K562 (cell line): ENCODE data around the gene L3MBTL3. TPM values are rescaled to one million over a fixed set of nuclear protein-coding genes. Genes with fewer than 3 reads are reported as not detected.

Experiments
- ATAC-seq: fragments of 200-7000 bp; cut with Tn5 transposase; 3 replicates; pipeline ENCODE4 v1.9.1; 2020; ENCODE audit warnings: moderate library complexity
- BruUV-seq: library from RNA; stranded (reverse); fragments of 400-500 nt; replicated peaks from 2 replicates; lab custom pipeline; 2021; lab: Mats Ljungman, UMichigan
- CTCF ChIA-PET: fragments of 300-600 bp; formaldehyde crosslinking; extraction: SDS; loops from one replicate; lab custom pipeline; 2021; ENCODE audit warnings: low intra/inter-chr PET ratio; lab: Yijun Ruan, JAX
- POLR2A ChIA-PET: fragments of 300-600, 350-650 bp; sonication (Branson Sonifier 250); formaldehyde crosslinking; extraction: SDS; loops from one replicate; lab custom pipeline; 2021; ENCODE audit warnings: antibody characterized with exemption, inconsistent platforms; lab: Yijun Ruan, JAX
- DNase-seq, 4 experiments: peaks; one replicate each; pipeline versions ENCODE4 v3.0.0 to v3.0.0-alpha.2; 2011 to 2018; ENCODE audit warnings: low spot score in 3 of 4, mixed read lengths in 3 of 4; ENCODE audit errors: extremely low read depth in 1 of 4
- FAIRE-seq: peaks from 2 replicates; lab custom pipeline; 2011; peaks lifted over from hg19 to GRCh38; lab: Jason Lieb, UNC
- H2AFZ ChIP-seq: 2 replicates; pipeline ENCODE4 v1.6.0; 2011; ENCODE audit warnings: low read depth, low read length, control low read depth, inconsistent platforms
- H3K27ac ChIP-seq: fragments of 200-600 bp; 3 replicates; pipeline ENCODE4 v1.8.0; 2011; ENCODE audit warnings: low read depth, mild to moderate bottlenecking, control low read depth, inconsistent platforms, low read length, moderate library complexity, mixed read lengths; ENCODE audit errors: extremely low read depth
- H3K27me3 ChIP-seq, 2 experiments: fragments of 300-600 bp in 1 of 2; 2 replicates in 1 of 2; 3 replicates in 1 of 2; pipeline versions ENCODE4 v1.6.0 to v1.8.0; 2011; ENCODE audit warnings: inconsistent platforms in 2 of 2, low read length in 2 of 2, mild to moderate bottlenecking in 1 of 2, mixed read lengths in 1 of 2, moderate library complexity in 1 of 2; ENCODE audit not compliant: control insufficient read depth in 2 of 2, insufficient read depth in 2 of 2
- H3K36me3 ChIP-seq: fragments of 300-600 bp; 3 replicates; pipeline ENCODE4 v1.8.0; 2011; ENCODE audit warnings: mild to moderate bottlenecking, low read length, inconsistent platforms; ENCODE audit not compliant: control insufficient read depth, insufficient read depth
- H3K4me1 ChIP-seq, 2 experiments: fragments of 200-600 bp in 1 of 2; replicated peaks in 1 of 2; 2 replicates in 1 of 2; 3 replicates in 1 of 2; pipeline versions ENCODE4 v1.5.1 to v1.8.0; 2011; ENCODE audit warnings: inconsistent platforms in 2 of 2, low read length in 2 of 2, mild to moderate bottlenecking in 1 of 2, mixed read lengths in 1 of 2, moderate library complexity in 1 of 2; ENCODE audit not compliant: control insufficient read depth in 2 of 2, insufficient read depth in 2 of 2
- H3K4me2 ChIP-seq: 2 replicates; pipeline ENCODE4 v1.6.1; 2011; ENCODE audit warnings: low read length, control low read depth, inconsistent platforms, mixed read lengths; ENCODE audit not compliant: insufficient read depth
- H3K4me3 ChIP-seq: fragments of 200-600 bp; sonication (generic), shearing (Covaris generic); 2 replicates; pipeline ENCODE4 v1.5.1; 2016; ENCODE audit warnings: control low read depth, inconsistent platforms
- H3K79me2 ChIP-seq: fragments of 200-600 bp; 3 replicates; pipeline ENCODE4 v1.8.0; 2011; ENCODE audit warnings: low read length, inconsistent platforms; ENCODE audit not compliant: control insufficient read depth, insufficient read depth
- H3K9ac ChIP-seq, 2 experiments: 2 replicates each; pipeline versions ENCODE4 v1.6.0 to v1.6.1; 2011; ENCODE audit warnings: low read depth in 2 of 2, low read length in 2 of 2, control low read depth in 1 of 2, inconsistent platforms in 1 of 2, mild to moderate bottlenecking in 1 of 2, mixed read lengths in 1 of 2; ENCODE audit not compliant: insufficient read depth in 1 of 2
- H3K9me1 ChIP-seq: one replicate; pipeline ENCODE4 v1.6.0; 2011; ENCODE audit warnings: inconsistent platforms, mild to moderate bottlenecking, low read length, moderate library complexity; ENCODE audit not compliant: control insufficient read depth, insufficient read depth
- H3K9me3 ChIP-seq: replicated peaks from 2 replicates; pipeline ENCODE4 v1.5.1; 2011; ENCODE audit warnings: low read depth, low read length, inconsistent platforms; ENCODE audit not compliant: control insufficient read depth, insufficient read depth
- H4K20me1 ChIP-seq: replicated peaks from 2 replicates; pipeline ENCODE4 v1.6.1; 2011; ENCODE audit warnings: low read length, inconsistent platforms, mixed read lengths; ENCODE audit not compliant: control insufficient read depth, insufficient read depth
- E2F3 ChIP-seq: fragments of 250-450 bp; sonication (Bioruptor Pico); IDR thresholded peaks from 2 replicates; pipeline ENCODE4 v1.4.0; 2020; ENCODE audit warnings: mild to moderate bottlenecking
- E2F8 ChIP-seq: fragments of 450-650 bp; IDR thresholded peaks from 2 replicates; pipeline ENCODE4 v1.7.1; 2018; ENCODE audit warnings: mild to moderate bottlenecking, low read depth; ENCODE audit not compliant: partially characterized antibody
- ESRRA ChIP-seq: fragments of 450-650 bp; IDR thresholded peaks from 2 replicates; pipeline ENCODE4 v1.6.1; 2014; ENCODE audit warnings: low read depth, mild to moderate bottlenecking, moderate library complexity, borderline replicate concordance
- FOSL1 ChIP-seq: fragments of 200-800 bp; sonication (Bioruptor generic); conservative IDR thresholded peaks from 2 replicates; pipeline ENCODE4 v1.6.1; 2016; ENCODE audit warnings: missing genetic modification characterization, missing compliant biosample characterization
- HNRNPK ChIP-seq: fragments of 200-400 bp; formaldehyde crosslinking; IDR thresholded peaks from one replicate; pipeline ENCODE4 v1.6.1; 2018; ENCODE audit warnings: mild to moderate bottlenecking, low read depth, low read length; ENCODE audit not compliant: poor library complexity, severe bottlenecking
- KLF10 ChIP-seq: fragments of 250-450 bp; sonication (Bioruptor Pico); IDR thresholded peaks from 2 replicates; pipeline ENCODE4 v1.6.1; 2021; ENCODE audit warnings: matching md5 sums
- LCOR ChIP-seq: sonication (generic); formaldehyde crosslinking; IDR thresholded peaks from 2 replicates; pipeline ENCODE4 v1.8.0; 2022; ENCODE audit warnings: mild to moderate bottlenecking, missing genetic modification reagents
- MAFG ChIP-seq: fragments of 450-650 bp; conservative IDR thresholded peaks from 2 replicates; pipeline ENCODE4 v1.6.1; 2016; ENCODE audit warnings: missing genetic modification characterization, missing compliant biosample characterization
- PTTG1 ChIP-seq: fragments of 450-650 bp; IDR thresholded peaks from 2 replicates; pipeline ENCODE4 v1.6.1; 2016; ENCODE audit warnings: low read depth, mild to moderate bottlenecking, missing genetic modification characterization, missing compliant biosample characterization
- TBL1XR1 ChIP-seq, 2 experiments: IDR thresholded peaks; 2 replicates each; pipeline ENCODE4 v1.6.1; 2012; ENCODE audit warnings: improper control_type of control experiment in 2 of 2, low read length in 2 of 2, mild to moderate bottlenecking in 1 of 2
- ZFP91 ChIP-seq: sonication (generic); formaldehyde crosslinking; IDR thresholded peaks from 2 replicates; pipeline ENCODE4 v1.8.0; 2022; ENCODE audit warnings: mild to moderate bottlenecking, missing genetic modification reagents
- ZNF384 ChIP-seq: IDR thresholded peaks from 2 replicates; pipeline ENCODE4 v1.6.1; 2012; ENCODE audit warnings: low read depth, low read length, improper control_type of control experiment
- WGBS: fragments of 100-300 bp; shearing (Covaris generic); methylation state at CpG from one replicate; pipeline ENCODE4 v1.1.6; 2016; ENCODE audit warnings: low coverage, mixed read lengths; ENCODE audit not compliant: insufficient coverage; ENCODE audit errors: missing lambda C conversion rate; 5-methylcytosine and 5-hydroxymethylcytosine counted together
- in situ Hi-C: fragments of 300-500 bp; cut with MboI; formaldehyde crosslinking; loops from 4 replicates; pipeline ENCODE4 v1.15.0; 2018; ENCODE audit warnings: inconsistent platforms, mixed read lengths
- intact Hi-C: fragments of 100-400 bp; cut with micrococcal nuclease; formaldehyde crosslinking; loops from 2 replicates; pipeline ENCODE4 v1.14.2; 2022
- polyA plus RNA-seq, 8 experiments: library from polyadenylated mRNA; depleted of rRNA in 4 of 8; stranded (reverse) in 5 of 8; unstranded in 3 of 8; fragments of >200 nt; fragmentation: Nextera tagmentation in 2 of 8; fragmentation: Illumina TruSeq in 1 of 8; extraction: Ambion mirVana in 2 of 8; extraction: Trizol in 1 of 8; gene quantifications; 2 replicates each; pipeline versions ENCODE4 v1.2.1 to v1.2.3, GENCODE V29; 2011 to 2014; ENCODE audit warnings: inconsistent platforms in 1 of 8, missing spikeins in 1 of 8
- total RNA-seq, 7 experiments: library from RNA; depleted of rRNA in 6 of 7; stranded (reverse); fragments of >200 nt in 6 of 7; fragmentation: Illumina TruSeq in 2 of 7; extraction: Trizol in 2 of 7; gene quantifications; 2 replicates each; pipeline versions ENCODE4 v1.2.1 to v1.2.3, GENCODE V29; 2011 to 2021; ENCODE audit warnings: low replicate concordance in 1 of 7

The L3MBTL3 gene
- total and polyA plus RNA-seq, 9 of the 15 experiments (the other 6 are each of a cell fraction or from before 2014, with no cell fraction given), result 0.83 to 6.9 (median 5.4) TPM

GRCh38 chr6:130138909-130139242 is 120.5 kb downstream of the L3MBTL3 start:
- H3K79me2 ChIP-seq, result no peaks in the 10 kb centered on the region
- H3K9ac ChIP-seq, result no peak overlapping the region
- intact Hi-C loops, result no loop called here
- no peak for FAIRE-seq
- ChIA-PET POLR2A (no interaction called here), CTCF (no interaction called here)
- no peaks in the 10 kb centered on the region; a peak in 1 of 5 replicates for H3K4me1 ChIP-seq
- no peaks in the 10 kb centered on the region for H4K20me1 ChIP-seq
- H3K27ac ChIP-seq, result no peak overlapping the region
- H3K4me2 ChIP-seq, result no peak overlapping the region
- no peak overlapping the region for H3K4me3 ChIP-seq
- DNase-seq, result no peak
- BruUV-seq, result no TSS peak
- H3K9me1 ChIP-seq, result no peaks in the 10 kb centered on the region
- WGBS, result 18% methylated on average over 3 of the region's 3 CpGs
- H2AFZ ChIP-seq, result no peak overlapping the region
- ATAC-seq, result no peak
- H3K36me3 ChIP-seq, result no peaks in the 10 kb centered on the region
- H3K9me3 ChIP-seq, result no peaks in the 10 kb centered on the region
- TF ChIP-seq TBL1XR1 (IDR thresholded peaks at IDR 0.05; ENCODE audit: low read length in 2 of 2) (no peak), LCOR (CRISPR knock-in tag) (no peak), HNRNPK (no peak), E2F8 (no peak), FOSL1 (tag) (no peak), KLF10 (CRISPR knock-in tag) (no peak), ESRRA (no peak), MAFG (tag) (no peak), PTTG1 (tag) (no peak), ZFP91 (CRISPR knock-in tag) (no peak), ZNF384 (no peak), E2F3 (no peak)
- H3K27me3 ChIP-seq, result no peaks in the 10 kb centered on the region; a peak in 1 of 5 replicates
- in situ Hi-C loops, result no loop called here
